GM18505 (cell line): Measurements from ENCODE around the gene TMEM18.

Experiments
- ATAC-seq: cut with Tn5 transposase; IDR thresholded peaks from one replicate; pipeline ENCODE4 v1.9.1; 2021; ENCODE audit not compliant: unreplicated experiment
- POLR2A ChIP-seq: IDR thresholded peaks from 4 replicates; pipeline ENCODE4 v1.6.1; 2011; ENCODE audit warnings: borderline replicate concordance; ENCODE audit not compliant: insufficient read depth, insufficient read length; ENCODE audit errors: extremely low read depth

Gene TMEM18

DNA sequence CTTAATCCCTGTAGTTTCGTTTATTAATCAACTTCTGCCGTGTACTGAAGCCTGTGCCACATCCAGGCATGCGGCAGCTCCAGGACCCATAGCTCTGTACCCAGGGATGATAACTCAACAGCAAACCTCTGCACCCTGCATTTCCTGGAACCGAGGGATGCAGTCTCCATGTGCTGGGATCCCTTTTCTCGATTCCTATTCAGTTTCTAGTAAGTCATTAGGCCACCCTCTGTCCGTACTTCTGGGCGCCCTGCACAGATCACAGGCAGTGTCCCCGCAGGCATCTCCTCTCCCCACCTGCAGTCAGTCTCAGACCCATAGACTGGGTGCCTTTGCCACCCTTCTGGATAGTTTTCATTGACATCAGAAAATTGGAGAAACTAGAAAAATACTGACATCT is 18.8 kb downstream of the TMEM18 start:
- TF ChIP-seq POLR2A, result no peak
- ATAC-seq, result no peak

DNA sequence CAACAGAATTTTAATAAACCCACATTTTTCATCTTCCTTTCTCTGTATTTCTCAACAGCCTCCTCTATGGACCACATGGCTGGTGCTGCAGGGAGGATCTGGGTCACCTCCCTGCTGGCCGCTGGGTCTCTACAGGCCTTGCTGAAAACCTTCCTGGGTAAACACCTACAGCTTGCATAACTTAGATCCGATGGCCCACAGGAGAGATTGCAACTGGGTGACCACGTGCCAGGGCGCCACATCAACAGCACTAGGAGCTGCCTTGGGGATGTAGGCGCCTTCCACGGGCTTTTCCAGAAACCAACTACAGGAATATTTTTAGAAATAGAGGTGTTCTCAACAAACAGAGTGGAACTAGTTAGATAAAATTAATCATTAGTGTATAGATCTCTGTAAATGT is 19.4 kb downstream of the TMEM18 start:
- no peak for TF ChIP-seq POLR2A
- ATAC-seq, result no peak

GRCh38 chr2:656676-657075 is 20.5 kb downstream of the TMEM18 start:
- ATAC-seq, result no peak
- TF ChIP-seq POLR2A, result no peak

GRCh38 chr2:655626-656025 is 21.6 kb downstream of the TMEM18 start:
- TF ChIP-seq POLR2A, result no peak
- no peak for ATAC-seq

DNA sequence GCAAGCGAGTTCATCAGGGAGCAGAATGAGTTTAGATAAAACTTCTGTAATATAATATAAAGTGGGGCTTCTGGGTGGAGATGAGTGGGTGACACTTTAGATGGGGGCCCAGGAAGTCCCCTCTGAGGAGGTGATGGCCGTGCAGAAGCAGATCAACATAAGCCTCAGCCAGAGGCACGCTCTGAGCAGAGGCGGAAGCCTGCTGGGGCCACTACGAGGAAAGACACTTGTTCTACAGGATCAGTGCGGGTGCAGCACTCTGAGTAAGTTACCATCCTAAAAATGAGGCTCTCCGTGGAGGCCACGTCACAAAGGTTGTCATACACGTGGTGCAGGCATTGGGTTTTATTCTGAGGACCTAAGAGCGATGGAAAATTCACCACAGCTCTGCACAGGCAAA is 22.3 kb downstream of the TMEM18 start:
- no peak for TF ChIP-seq POLR2A
- ATAC-seq, result no peak

DNA sequence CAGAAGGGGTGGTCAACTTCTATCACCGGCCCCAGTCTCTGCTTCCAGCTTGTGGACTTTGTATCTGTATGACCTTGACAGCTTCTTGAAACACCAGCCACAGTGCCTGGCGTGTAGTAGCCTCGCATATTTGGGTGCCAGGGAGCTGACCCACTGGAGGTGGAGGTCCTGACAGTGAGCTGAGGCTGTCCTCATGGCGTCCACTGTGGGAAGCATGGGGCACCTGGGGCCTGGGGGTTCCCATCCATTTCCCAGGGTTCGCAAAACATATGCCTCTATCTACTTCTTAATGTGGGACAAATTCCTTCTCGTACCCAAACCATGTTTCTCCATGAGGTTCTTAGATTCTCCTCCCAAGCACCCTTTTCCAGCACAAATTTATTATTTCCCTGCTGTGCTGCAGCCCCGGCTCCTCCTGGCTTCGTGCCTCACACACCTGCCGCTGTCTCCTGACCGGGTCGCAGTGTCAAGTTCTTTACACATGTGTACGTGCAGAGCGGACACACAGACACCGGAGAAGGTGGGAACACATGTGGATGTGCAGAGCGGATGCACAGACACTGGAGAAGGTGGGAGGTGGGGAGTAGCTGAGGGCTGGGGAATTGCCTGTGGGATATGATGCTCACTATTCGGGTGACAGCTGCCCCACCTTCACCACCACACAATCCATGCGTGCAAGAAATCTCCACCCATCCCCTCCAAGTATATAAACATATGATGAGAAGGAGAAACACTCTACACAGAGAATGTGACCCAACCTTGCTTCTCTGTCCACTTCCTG is 23.4 kb downstream of the TMEM18 start:
- ATAC-seq, result no peak
- no peak for TF ChIP-seq POLR2A

GRCh38 chr2:652881-653480 is 24.2 kb downstream of the TMEM18 start:
- no peak for TF ChIP-seq POLR2A
- ATAC-seq, result no peak

- no peak for ATAC-seq
- TF ChIP-seq POLR2A, result no peak
Measured at GRCh38 chr2:651951-652373, 25.2 kb downstream of the TMEM18 start.

- TF ChIP-seq POLR2A, result no peak
- no peak for ATAC-seq
Measured at GRCh38 chr2:650343-651310, 26.6 kb downstream of the TMEM18 start.

DNA sequence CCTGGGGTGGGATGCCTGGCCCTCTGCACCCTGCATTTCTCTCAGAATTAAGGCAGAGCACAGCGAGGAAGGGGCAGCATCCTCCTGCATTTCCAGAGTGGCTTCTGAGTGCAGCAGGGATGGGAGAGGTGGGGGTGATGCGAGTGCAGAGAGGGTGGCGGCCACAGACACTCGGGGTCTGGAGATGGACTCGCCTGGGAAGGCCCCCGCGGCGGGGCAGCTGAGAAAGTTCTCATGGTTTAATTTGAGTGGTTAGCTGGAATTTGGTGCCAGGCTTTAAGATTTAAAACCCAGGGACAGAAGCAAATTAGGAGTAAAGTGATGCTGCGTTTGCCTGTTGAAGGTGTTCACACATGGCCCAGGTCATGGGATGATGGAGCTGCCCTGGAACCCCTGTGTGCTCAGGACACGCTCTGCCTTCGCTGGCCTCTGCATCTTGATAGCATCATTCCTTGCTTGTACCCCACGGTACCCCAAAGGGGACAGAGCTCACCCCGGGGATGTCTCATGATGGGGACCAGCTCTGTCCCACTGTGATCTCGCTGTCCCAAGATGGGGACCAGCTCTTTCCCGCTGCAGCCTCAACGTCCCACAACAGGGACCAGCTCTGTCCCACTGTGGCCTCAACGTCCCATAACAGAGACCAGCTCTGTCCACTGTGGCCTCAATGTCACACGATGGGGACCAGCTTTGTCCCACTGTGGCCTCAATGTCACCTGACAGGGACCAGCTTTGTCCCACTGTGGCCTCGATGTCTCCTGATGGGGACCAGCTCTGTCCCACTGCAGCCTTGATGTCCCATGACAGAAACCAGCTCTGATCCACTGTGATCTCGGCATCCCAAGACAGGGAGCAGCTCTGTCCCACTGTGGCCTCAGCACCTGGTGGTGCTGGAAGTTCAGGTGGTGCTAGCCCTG is 27.5 kb downstream of the TMEM18 start:
- TF ChIP-seq POLR2A, result no peak
- no peak for ATAC-seq

DNA sequence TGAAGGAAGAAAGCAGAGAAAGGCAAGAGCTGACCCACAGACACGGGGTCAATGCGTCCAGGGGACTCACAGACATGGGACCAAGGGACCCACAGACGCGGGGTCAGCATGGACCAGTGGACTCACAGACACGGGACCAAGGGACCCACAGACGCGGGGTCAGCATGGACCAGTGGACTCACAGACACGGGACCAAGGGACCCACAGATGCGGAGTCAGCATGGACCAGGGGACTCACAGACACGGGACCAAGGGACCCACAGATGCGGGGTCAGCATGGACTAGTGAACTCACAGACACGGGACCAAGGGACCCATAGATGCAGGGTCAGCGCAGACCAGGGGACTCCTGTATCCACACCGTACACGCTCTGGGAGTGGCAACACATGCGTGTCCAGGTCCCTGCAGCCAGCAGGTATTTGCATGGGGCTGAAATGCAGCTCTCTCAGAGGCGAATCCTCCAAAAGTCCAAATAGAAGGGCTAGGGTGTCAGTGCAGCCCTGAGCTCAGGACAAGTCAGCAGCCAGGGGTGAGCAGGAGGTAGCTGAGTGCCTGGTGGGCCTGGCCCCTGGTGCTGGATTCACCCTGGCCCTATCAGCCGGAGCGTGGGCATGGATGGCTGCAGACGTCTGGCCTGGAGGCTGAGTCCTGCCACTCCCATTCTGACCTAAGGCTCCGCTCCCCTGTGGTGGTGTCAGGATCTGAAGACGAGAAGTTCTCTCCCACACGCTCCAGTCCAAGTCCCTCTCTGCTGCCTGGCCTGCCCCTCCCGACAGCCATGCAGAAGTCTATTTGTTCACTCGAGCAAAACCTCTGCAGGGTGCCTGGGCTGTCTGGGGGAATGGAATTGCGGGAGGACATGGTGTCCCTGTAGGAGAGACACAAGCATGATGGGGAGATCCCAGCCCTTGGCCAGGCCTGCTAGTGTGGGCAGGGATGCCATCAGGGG is 28.5 kb downstream of the TMEM18 start:
- no peak for TF ChIP-seq POLR2A
- no peak for ATAC-seq
